Skeletal muscle tissue (tissue), 4 donors: Measurements from ENCODE around the gene TRABD2B. TPM values are rescaled to one million over a fixed set of nuclear protein-coding genes. Genes with fewer than 3 reads are reported as not detected.

Source experiments
- H3K27ac ChIP-seq: one replicate; pipeline ENCODE4 v1.7.0; 2013; ENCODE audit warnings: mild to moderate bottlenecking, low read depth, low read length, inconsistent platforms
- H3K27me3 ChIP-seq, 3 donors: one replicate each; pipeline ENCODE4 v1.7.0; 2013; ENCODE audit warnings: low read length in 3 of 3; ENCODE audit not compliant: control insufficient read depth in 3 of 3, insufficient read depth in 3 of 3
- H3K36me3 ChIP-seq, 3 donors: one replicate each; pipeline ENCODE4 v1.7.0; 2013; ENCODE audit warnings: low read length in 3 of 3; ENCODE audit not compliant: control insufficient read depth in 3 of 3, insufficient read depth in 3 of 3
- H3K4me1 ChIP-seq, 3 donors: one replicate each; pipeline ENCODE4 v1.7.0; 2013; ENCODE audit warnings: low read length in 3 of 3, mild to moderate bottlenecking in 3 of 3; ENCODE audit not compliant: control insufficient read depth in 3 of 3, insufficient read depth in 3 of 3
- H3K4me3 ChIP-seq, 3 donors: one replicate each; pipeline ENCODE4 v1.7.0; 2013; ENCODE audit warnings: low read length in 3 of 3
- H3K9ac ChIP-seq, 3 donors: one replicate each; pipeline ENCODE4 v1.7.0; 2013; ENCODE audit warnings: low read length in 3 of 3, mild to moderate bottlenecking in 3 of 3, moderate library complexity in 2 of 3, low read depth in 1 of 3
- H3K9me3 ChIP-seq, 3 donors: one replicate each; pipeline ENCODE4 v1.7.0; 2013; ENCODE audit warnings: low read length in 3 of 3; ENCODE audit not compliant: control insufficient read depth in 3 of 3
- total RNA-seq: library from RNA; depleted of rRNA; stranded (reverse); fragments of >200 nt; gene quantifications from one replicate; pipeline ENCODE4 v1.2.3, GENCODE V29; 2014
- donor health status: Osteomylitis.

Gene TRABD2B
- total RNA-seq, 1 donor from 2014 or later = 0.52 TPM

GRCh38 chr1:47841356-47841755 is 155.8 kb downstream of the TRABD2B start:
- Histone ChIP-seq H3K27me3 (peaks cover 0 to 5% (median 0%) of the 10 kb centered on the region in 3 donors), H3K9me3 (no peaks in the 10 kb centered on the region), H3K27ac (no peak overlapping the region), H3K4me3 (no peak overlapping the region), H3K4me1 (peaks cover 11 to 16% (median 16%) of the 10 kb centered on the region in 3 donors), H3K36me3 (no peaks in the 10 kb centered on the region), H3K9ac (no peak overlapping the region)

GRCh38 chr1:47840393-47841190 is 156.6 kb downstream of the TRABD2B start:
- no peaks in the 10 kb centered on the region for H3K36me3 ChIP-seq
- peaks cover 11 to 16% (median 16%) of the 10 kb centered on the region in 3 donors for H3K4me1 ChIP-seq
- H3K9ac ChIP-seq = no peak overlapping the region
- no peak overlapping the region for H3K27ac ChIP-seq
- H3K4me3 ChIP-seq = no peak overlapping the region
- peaks cover 0 to 5% (median 0%) of the 10 kb centered on the region in 3 donors for H3K27me3 ChIP-seq
- H3K9me3 ChIP-seq = no peaks in the 10 kb centered on the region

- no peak overlapping the region for H3K9ac ChIP-seq
- H3K27ac ChIP-seq = no peak overlapping the region
Measured at GRCh38 chr1:47839433-47839760, 157.8 kb downstream of the TRABD2B start.

GRCh38 chr1:47838562-47839432 is 158.4 kb downstream of the TRABD2B start:
- Histone ChIP-seq H3K27ac (no peak overlapping the region), H3K9ac (no peak overlapping the region), H3K27me3 (peaks cover 0 to 5% (median 0%) of the 10 kb centered on the region in 3 donors), H3K4me1 (peaks cover 11 to 16% (median 16%) of the 10 kb centered on the region in 3 donors), H3K9me3 (peaks cover 0 to 6% (median 0%) of the 10 kb centered on the region in 3 donors), H3K4me3 (no peak overlapping the region), H3K36me3 (no peaks in the 10 kb centered on the region)

More at GRCh38 chr1:47839433-47839760, 157.8 kb downstream of the TRABD2B start:
- Histone ChIP-seq H3K9me3 (peaks cover 0 to 6% (median 0%) of the 10 kb centered on the region in 3 donors), H3K36me3 (no peaks in the 10 kb centered on the region), H3K4me1 (peaks cover 11 to 16% (median 16%) of the 10 kb centered on the region in 3 donors), H3K4me3 (no peak overlapping the region), H3K27me3 (peaks cover 0 to 5% (median 0%) of the 10 kb centered on the region in 3 donors)

GRCh38 chr1:47837866-47838561 is 159.2 kb downstream of the TRABD2B start:
- Histone ChIP-seq H3K4me3 (no peak overlapping the region), H3K27ac (no peak overlapping the region), H3K27me3 (peaks cover 0 to 4% (median 0%) of the 10 kb centered on the region in 3 donors), H3K4me1 (peaks cover 11 to 16% (median 16%) of the 10 kb centered on the region in 3 donors), H3K36me3 (no peaks in the 10 kb centered on the region), H3K9ac (no peak overlapping the region), H3K9me3 (peaks cover 0 to 6% (median 0%) of the 10 kb centered on the region in 3 donors)

- Histone ChIP-seq H3K4me3 (no peak overlapping the region), H3K9me3 (peaks cover 0 to 6% (median 0%) of the 10 kb centered on the region in 3 donors), H3K27me3 (no peaks in the 10 kb centered on the region), H3K9ac (no peak overlapping the region), H3K27ac (peak overlapping the region; percentile 32), H3K36me3 (no peaks in the 10 kb centered on the region), H3K4me1 (peaks cover 11 to 16% (median 16%) of the 10 kb centered on the region in 3 donors)
Measured at GRCh38 chr1:47837056-47837830, 159.9 kb downstream of the TRABD2B start.

GRCh38 chr1:47835409-47835808 is 161.8 kb downstream of the TRABD2B start:
- no peak overlapping the region for H3K4me3 ChIP-seq
- H3K4me1 ChIP-seq = peaks cover 11 to 20% (median 16%) of the 10 kb centered on the region in 3 donors

GRCh38 chr1:47834326-47834725 is 162.9 kb downstream of the TRABD2B start:
- Histone ChIP-seq H3K4me1 (peaks cover 11 to 20% (median 16%) of the 10 kb centered on the region in 3 donors), H3K9ac (no peak overlapping the region), H3K9me3 (peaks cover 0 to 6% (median 0%) of the 10 kb centered on the region in 3 donors), H3K36me3 (no peaks in the 10 kb centered on the region), H3K4me3 (no peak overlapping the region), H3K27ac (no peak overlapping the region), H3K27me3 (peaks cover 0 to 3% (median 2%) of the 10 kb centered on the region in 3 donors)

More at GRCh38 chr1:47835409-47835808, 161.8 kb downstream of the TRABD2B start:
- H3K36me3 ChIP-seq = no peaks in the 10 kb centered on the region
- no peak overlapping the region for H3K27ac ChIP-seq
- H3K9me3 ChIP-seq = peaks cover 0 to 6% (median 0%) of the 10 kb centered on the region in 3 donors
- H3K9ac ChIP-seq = no peak overlapping the region
- peaks cover 0 to under 1% (median 0%) of the 10 kb centered on the region in 3 donors for H3K27me3 ChIP-seq
